GM10248 (cell line): ENCODE measurements around the gene SLC30A2.

ENCODE experiments used
- CTCF ChIA-PET: fragments of 300-600 bp; sonication (Branson Sonifier 250); formaldehyde crosslinking; extraction: SDS; loops from one replicate; lab custom pipeline; 2021; ENCODE audit warnings: antibody characterized with exemption; lab: Yijun Ruan, JAX
- POLR2A ChIA-PET: fragments of 350-650 bp; sonication (Branson Sonifier 250); formaldehyde crosslinking; extraction: SDS; loops from one replicate; lab custom pipeline; 2020; ENCODE audit warnings: antibody characterized with exemption; lab: Yijun Ruan, JAX
- DNase-seq: peaks from one replicate; pipeline ENCODE4 v3.0.0; 2012; ENCODE audit errors: extremely low spot score
- TF ChIP-seq, protein P1 (sequence below): IDR thresholded peaks from 2 replicates; pipeline ENCODE4 v1.5.1; 2012; ENCODE audit warnings: mild to moderate bottlenecking, low read depth; ENCODE audit errors: extremely low read depth, missing control alignments, control extremely low read depth

The SLC30A2 gene

DNA sequence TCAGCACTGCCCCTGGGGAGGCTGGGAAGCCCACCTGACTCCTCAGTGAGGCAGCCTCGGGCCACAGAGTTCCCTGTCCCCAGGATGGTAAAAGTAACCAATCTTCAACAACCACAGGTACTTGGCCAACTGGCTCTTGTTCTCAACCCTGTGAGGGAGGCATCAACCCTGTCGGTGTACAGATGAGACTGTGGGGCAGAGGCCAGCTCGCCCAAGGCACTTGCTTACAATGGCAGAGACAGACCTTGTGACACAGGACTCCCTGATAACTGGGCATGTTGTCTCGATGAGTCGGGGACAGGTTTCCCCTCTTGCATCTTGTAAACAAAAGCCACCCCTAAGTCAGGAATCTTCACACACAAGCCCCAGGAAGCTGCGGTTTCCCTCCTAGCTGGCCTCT lies 8.0 kb downstream of the SLC30A2 start:
- no peak for DNase-seq
- ChIA-PET CTCF (interaction anchor here (0.9 to 1.5 kb wide), 2 partner anchors 10 to 132 kb away, joined by 3 read pairs; partner anchors contain the start of gene ZNF593), POLR2A (no interaction called here)
- TF ChIP-seq, protein P1, sequence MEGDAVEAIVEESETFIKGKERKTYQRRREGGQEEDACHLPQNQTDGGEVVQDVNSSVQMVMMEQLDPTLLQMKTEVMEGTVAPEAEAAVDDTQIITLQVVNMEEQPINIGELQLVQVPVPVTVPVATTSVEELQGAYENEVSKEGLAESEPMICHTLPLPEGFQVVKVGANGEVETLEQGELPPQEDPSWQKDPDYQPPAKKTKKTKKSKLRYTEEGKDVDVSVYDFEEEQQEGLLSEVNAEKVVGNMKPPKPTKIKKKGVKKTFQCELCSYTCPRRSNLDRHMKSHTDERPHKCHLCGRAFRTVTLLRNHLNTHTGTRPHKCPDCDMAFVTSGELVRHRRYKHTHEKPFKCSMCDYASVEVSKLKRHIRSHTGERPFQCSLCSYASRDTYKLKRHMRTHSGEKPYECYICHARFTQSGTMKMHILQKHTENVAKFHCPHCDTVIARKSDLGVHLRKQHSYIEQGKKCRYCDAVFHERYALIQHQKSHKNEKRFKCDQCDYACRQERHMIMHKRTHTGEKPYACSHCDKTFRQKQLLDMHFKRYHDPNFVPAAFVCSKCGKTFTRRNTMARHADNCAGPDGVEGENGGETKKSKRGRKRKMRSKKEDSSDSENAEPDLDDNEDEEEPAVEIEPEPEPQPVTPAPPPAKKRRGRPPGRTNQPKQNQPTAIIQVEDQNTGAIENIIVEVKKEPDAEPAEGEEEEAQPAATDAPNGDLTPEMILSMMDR: no peak

DNA sequence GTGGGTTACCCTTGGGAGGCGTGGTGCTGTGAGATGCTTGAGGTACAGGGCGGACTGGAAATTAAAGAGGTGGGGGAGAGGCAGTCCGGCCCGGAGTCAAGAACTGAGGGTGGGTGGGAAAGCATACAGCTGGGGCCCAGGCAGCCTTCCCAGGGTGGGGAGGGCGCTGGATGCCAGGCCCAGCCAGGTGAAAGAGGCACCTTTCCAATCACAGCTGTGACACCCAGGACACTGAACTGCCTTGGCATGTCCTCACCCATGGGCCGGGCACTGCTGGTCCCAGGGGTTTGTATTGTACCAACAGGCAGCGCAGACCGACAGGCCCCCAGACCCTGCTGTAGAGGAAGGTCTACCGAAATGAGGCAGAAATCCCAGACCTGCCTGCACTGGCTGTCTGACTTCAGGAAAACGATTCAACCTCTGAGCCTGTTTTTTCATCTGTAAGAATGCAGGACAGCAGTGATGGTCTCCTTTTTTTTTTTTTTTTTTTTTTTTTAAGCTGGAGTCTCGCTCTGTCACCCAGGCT lies 9.1 kb downstream of the SLC30A2 start:
- ChIA-PET POLR2A (no interaction called here), CTCF (interaction anchor here (0.7 to 4.1 kb wide), 25 partner anchors 7 to 380 kb away, joined by 3 to 31 read pairs (median 5); partner anchors contain the start of genes C1orf232, CEP85, PAFAH2 and ZNF593)
- no peak for DNase-seq
- TF ChIP-seq, protein P1: no peak

DNA sequence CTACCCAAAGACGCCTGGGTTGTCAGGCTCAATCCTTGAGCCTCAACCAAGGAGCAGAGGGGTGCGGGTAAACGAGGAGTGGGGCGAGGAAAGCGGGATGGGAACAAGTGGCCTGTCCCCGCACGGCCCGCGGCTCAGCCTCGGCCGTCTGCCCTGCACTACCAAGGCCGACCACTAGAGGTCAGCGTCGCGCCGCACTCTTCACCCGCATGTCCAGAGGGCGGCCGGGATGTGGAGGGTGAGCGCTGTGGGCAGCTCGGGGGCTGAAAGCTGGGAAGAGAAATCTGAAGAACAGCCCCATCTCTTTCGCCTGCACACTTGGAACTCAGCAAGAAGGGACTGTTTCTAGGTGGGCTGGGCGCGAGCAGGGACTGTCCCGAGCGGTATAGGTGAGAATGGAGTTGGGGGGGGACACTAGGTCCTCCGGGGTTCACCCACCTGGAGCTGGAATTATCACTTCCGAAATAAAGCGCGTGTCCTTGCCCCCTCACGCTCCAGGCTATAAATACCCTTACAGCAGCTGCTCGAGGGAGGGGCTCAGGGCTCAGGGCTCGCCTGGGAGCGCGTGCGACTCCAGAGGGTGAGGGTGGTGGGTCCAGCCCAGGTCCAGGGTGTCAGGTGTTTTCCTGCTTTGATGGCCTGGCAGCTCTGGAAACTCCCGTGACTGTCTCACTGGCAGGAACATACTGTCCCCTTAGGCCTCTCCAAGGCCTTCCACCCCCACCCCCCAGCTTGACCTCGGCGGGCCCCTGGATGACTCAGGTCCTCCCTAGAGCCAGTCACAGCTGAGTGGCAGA lies 9.8 kb downstream of the SLC30A2 start:
- TF ChIP-seq, protein P1: peak; percentile 99

DNA sequence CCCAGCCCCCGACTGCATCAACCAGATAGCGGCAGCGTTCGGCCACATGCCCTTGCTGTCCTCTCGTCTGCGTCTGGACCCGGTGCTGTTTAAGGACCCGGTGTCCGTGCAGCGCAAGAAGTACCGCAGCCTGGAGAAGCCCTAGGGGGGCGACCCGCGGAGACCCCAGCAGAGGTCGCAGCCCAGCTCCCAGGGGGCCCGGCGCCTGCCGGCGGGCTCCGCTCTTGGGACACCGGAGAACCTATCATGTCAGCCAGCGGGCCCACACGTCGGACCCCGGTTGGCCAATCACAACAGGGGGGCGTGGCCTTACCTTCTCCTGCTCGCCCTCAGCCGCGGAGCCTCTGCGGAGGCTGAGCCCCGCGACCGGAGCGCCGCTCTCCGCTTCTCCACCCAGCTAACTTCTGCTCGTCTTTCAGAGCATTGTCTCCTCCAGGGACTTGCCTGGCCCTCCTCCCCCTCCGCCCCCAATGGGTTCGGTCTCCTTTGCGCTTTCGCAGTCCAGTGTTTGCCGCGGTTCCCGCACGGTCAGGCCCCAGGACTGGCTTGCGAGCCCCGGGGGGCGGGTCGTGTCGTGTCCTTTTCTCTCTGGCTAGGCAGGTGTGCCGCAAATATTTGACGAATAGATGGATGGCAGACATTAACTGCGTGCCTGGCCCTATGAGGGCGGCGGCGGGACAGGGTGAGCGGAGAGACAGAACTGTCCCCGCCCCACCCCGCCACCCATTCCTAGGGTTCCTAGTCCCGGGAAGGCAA lies 10.5 kb downstream of the SLC30A2 start:
- TF ChIP-seq, protein P1: peak; percentile 22
- peak; percentile 98 for DNase-seq
- CTCF ChIA-PET: interaction anchor here (0.7 to 4.1 kb wide), 30 partner anchors 8 to 334 kb away, joined by 3 to 31 read pairs (median 4); partner anchors contain the start of genes C1orf232, CEP85, EXTL1 and PAFAH2
- POLR2A ChIA-PET: no interaction called here

More for the DNA sequence above, 9.8 kb downstream of the SLC30A2 start:
- POLR2A ChIA-PET: no interaction called here
- CTCF ChIA-PET: interaction anchor here (0.6 to 4.1 kb wide), 31 partner anchors 8 to 381 kb away, joined by 3 to 31 read pairs (median 4); partner anchors contain the start of genes C1orf232, CEP85, EXTL1 and PAFAH2
- peak; percentile 92 for DNase-seq

DNA sequence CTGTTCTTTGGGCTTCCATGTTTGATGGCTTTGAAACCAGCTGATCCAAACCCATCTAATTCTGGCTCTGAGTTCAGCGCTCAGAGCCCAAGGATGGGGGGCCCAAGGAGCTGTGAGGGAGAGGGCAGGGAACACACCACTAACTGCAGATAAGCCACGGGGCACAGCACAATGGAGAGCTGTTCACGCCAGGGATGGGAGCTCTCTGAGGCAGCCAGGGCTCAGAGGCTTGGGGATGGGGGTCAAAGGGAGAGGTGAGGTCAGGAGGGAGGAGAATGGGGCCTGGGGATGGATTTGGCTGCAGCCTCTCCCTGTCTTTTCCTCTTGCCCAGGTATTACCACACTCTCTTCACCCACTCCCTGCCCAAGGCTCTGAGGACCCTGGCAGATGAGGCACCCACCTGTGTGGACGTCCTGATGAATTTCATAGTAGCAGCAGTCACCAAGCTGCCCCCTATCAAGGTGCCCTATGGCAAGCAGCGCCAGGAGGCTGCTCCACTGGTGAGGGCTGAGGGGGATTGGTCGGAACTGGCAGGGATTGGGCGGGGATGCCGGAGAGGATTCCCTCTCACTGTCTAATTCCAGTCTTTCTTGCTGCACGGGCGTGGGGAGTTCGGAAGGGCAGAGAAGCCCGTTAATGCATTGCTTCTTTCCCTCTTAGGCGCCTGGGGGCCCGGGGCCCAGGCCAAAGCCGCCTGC lies 11.3 kb downstream of the SLC30A2 start:
- ChIA-PET POLR2A (no interaction called here), CTCF (interaction anchor here (0.7 to 4.1 kb wide), 20 partner anchors 10 to 335 kb away, joined by 3 to 31 read pairs (median 4); partner anchors contain the start of genes EXTL1, PAFAH2, ZNF593 and ZNF593OS)
- no peak for DNase-seq
- TF ChIP-seq, protein P1: no peak
